ENCODE results near the gene HMHB1.

HMHB1 gene

GRCh38 chr5:143812085-143812705 lies at the start of gene HMHB1:
Gene HMHB1, plus strand, starts transcription at chr5:143812161.
- H3K27me3 Mint-ChIP-seq, result peaks cover 5% of the 10 kb centered on the region
- peaks cover 18% of the 10 kb centered on the region for H3K4me1 Mint-ChIP-seq
- H3K4me3 Mint-ChIP-seq, result peak within 1 kb of the TSS; percentile 2
- no peak within 1 kb of the TSS for H3K27ac Mint-ChIP-seq
- no peaks in the 10 kb centered on the region for H3K9me3 Mint-ChIP-seq
- CTCF ChIA-PET, result no interaction called here
- no peaks in the 10 kb centered on the region for H3K36me3 Mint-ChIP-seq
- DNase-seq, result peak; percentile 21

- H3K27ac Mint-ChIP-seq, result no peak overlapping the region
- no peaks in the 10 kb centered on the region for H3K9me3 Mint-ChIP-seq
- H3K36me3 Mint-ChIP-seq, result no peaks in the 10 kb centered on the region
- no peak for DNase-seq
- CTCF ChIA-PET, result no interaction called here
- no peaks in the 10 kb centered on the region for H3K27me3 Mint-ChIP-seq
- no peak overlapping the region for H3K4me3 Mint-ChIP-seq
- H3K4me1 Mint-ChIP-seq, result no peaks in the 10 kb centered on the region
Observed at GRCh38 chr5:143762636-143763220, 49.2 kb upstream of the HMHB1 start.

GRCh38 chr5:143767162-143767561 lies 44.8 kb upstream of the HMHB1 start:
- DNase-seq, result no peak
- Mint-ChIP-seq H3K4me3 (no peak overlapping the region), H3K27me3 (no peaks in the 10 kb centered on the region), H3K36me3 (no peaks in the 10 kb centered on the region), H3K9me3 (no peaks in the 10 kb centered on the region), H3K4me1 (no peaks in the 10 kb centered on the region), H3K27ac (no peak overlapping the region)
- CTCF ChIA-PET, result interaction anchor here (1.1 kb wide), 1 partner anchor 9 kb away, joined by 3 read pairs; no protein-coding TSS in a partner anchor

GRCh38 chr5:143769026-143769786 lies 42.8 kb upstream of the HMHB1 start:
- DNase-seq, result no peak
- no peaks in the 10 kb centered on the region for H3K9me3 Mint-ChIP-seq
- no peaks in the 10 kb centered on the region for H3K27me3 Mint-ChIP-seq
- no peaks in the 10 kb centered on the region for H3K4me1 Mint-ChIP-seq
- H3K4me3 Mint-ChIP-seq, result no peak overlapping the region
- H3K27ac Mint-ChIP-seq, result no peak overlapping the region
- H3K36me3 Mint-ChIP-seq, result no peaks in the 10 kb centered on the region
- CTCF ChIA-PET, result no interaction called here

- Mint-ChIP-seq H3K9me3 (no peaks in the 10 kb centered on the region), H3K4me1 (no peaks in the 10 kb centered on the region), H3K27ac (no peak overlapping the region), H3K27me3 (no peaks in the 10 kb centered on the region), H3K36me3 (no peaks in the 10 kb centered on the region), H3K4me3 (no peak overlapping the region)
- no peak for DNase-seq
- CTCF ChIA-PET, result no interaction called here
Observed at GRCh38 chr5:143770450-143770849, 41.5 kb upstream of the HMHB1 start.

- Mint-ChIP-seq H3K36me3 (no peaks in the 10 kb centered on the region), H3K27me3 (no peaks in the 10 kb centered on the region), H3K27ac (no peak overlapping the region), H3K4me3 (no peak overlapping the region), H3K4me1 (no peaks in the 10 kb centered on the region), H3K9me3 (no peaks in the 10 kb centered on the region)
- CTCF ChIA-PET, result no interaction called here
- no peak for DNase-seq
Observed at GRCh38 chr5:143771189-143771588, 40.8 kb upstream of the HMHB1 start.

- CTCF ChIA-PET, result no interaction called here
- no peak overlapping the region for H3K27ac Mint-ChIP-seq
Observed at GRCh38 chr5:143771602-143772001, 40.4 kb upstream of the HMHB1 start.

GRCh38 chr5:143772621-143773020 lies 39.3 kb upstream of the HMHB1 start:
- H3K4me1 Mint-ChIP-seq, result no peaks in the 10 kb centered on the region
- CTCF ChIA-PET, result no interaction called here
- no peak overlapping the region for H3K4me3 Mint-ChIP-seq
- H3K27ac Mint-ChIP-seq, result no peak overlapping the region
- no peaks in the 10 kb centered on the region for H3K27me3 Mint-ChIP-seq
- DNase-seq, result no peak
- no peaks in the 10 kb centered on the region for H3K9me3 Mint-ChIP-seq
- H3K36me3 Mint-ChIP-seq, result no peaks in the 10 kb centered on the region

More at GRCh38 chr5:143771602-143772001, 40.4 kb upstream of the HMHB1 start:
- Mint-ChIP-seq H3K4me3 (no peak overlapping the region), H3K4me1 (no peaks in the 10 kb centered on the region), H3K36me3 (no peaks in the 10 kb centered on the region), H3K27me3 (no peaks in the 10 kb centered on the region), H3K9me3 (no peaks in the 10 kb centered on the region)
- DNase-seq, result no peak

GRCh38 chr5:143775258-143775657 lies 36.7 kb upstream of the HMHB1 start:
- no peak for DNase-seq
- no peaks in the 10 kb centered on the region for H3K4me1 Mint-ChIP-seq
- H3K4me3 Mint-ChIP-seq, result no peak overlapping the region
- CTCF ChIA-PET, result no interaction called here
- H3K27ac Mint-ChIP-seq, result no peak overlapping the region
- H3K36me3 Mint-ChIP-seq, result no peaks in the 10 kb centered on the region
- H3K27me3 Mint-ChIP-seq, result no peaks in the 10 kb centered on the region
- H3K9me3 Mint-ChIP-seq, result peaks cover 3% of the 10 kb centered on the region

GRCh38 chr5:143776951-143777350 lies 35.0 kb upstream of the HMHB1 start:
- Mint-ChIP-seq H3K4me1 (no peaks in the 10 kb centered on the region), H3K9me3 (peaks cover 3% of the 10 kb centered on the region), H3K4me3 (no peak overlapping the region), H3K27me3 (no peaks in the 10 kb centered on the region), H3K36me3 (no peaks in the 10 kb centered on the region), H3K27ac (no peak overlapping the region)
- no peak for DNase-seq
- CTCF ChIA-PET, result no interaction called here

- Mint-ChIP-seq H3K4me3 (no peak overlapping the region), H3K27ac (no peak overlapping the region), H3K36me3 (no peaks in the 10 kb centered on the region), H3K4me1 (no peaks in the 10 kb centered on the region), H3K27me3 (peaks cover 4% of the 10 kb centered on the region), H3K9me3 (peaks cover 3% of the 10 kb centered on the region)
- DNase-seq, result no peak
- CTCF ChIA-PET, result no interaction called here
Observed at GRCh38 chr5:143779506-143779905, 32.5 kb upstream of the HMHB1 start.

GRCh38 chr5:143781993-143782520 lies 29.9 kb upstream of the HMHB1 start:
- Mint-ChIP-seq H3K27ac (no peak overlapping the region), H3K4me3 (no peak overlapping the region), H3K4me1 (no peaks in the 10 kb centered on the region), H3K9me3 (peaks cover 3% of the 10 kb centered on the region), H3K36me3 (no peaks in the 10 kb centered on the region), H3K27me3 (peaks cover 4% of the 10 kb centered on the region)
- DNase-seq, result no peak
- CTCF ChIA-PET, result no interaction called here

- no peak overlapping the region for H3K27ac Mint-ChIP-seq
- H3K4me3 Mint-ChIP-seq, result no peak overlapping the region
- H3K4me1 Mint-ChIP-seq, result no peaks in the 10 kb centered on the region
- DNase-seq, result no peak
- H3K9me3 Mint-ChIP-seq, result peaks cover 3% of the 10 kb centered on the region
- CTCF ChIA-PET, result no interaction called here
- no peaks in the 10 kb centered on the region for H3K36me3 Mint-ChIP-seq
- peaks cover 4% of the 10 kb centered on the region for H3K27me3 Mint-ChIP-seq
Observed at GRCh38 chr5:143782588-143783386, 29.2 kb upstream of the HMHB1 start.

- H3K4me1 Mint-ChIP-seq, result no peaks in the 10 kb centered on the region
Observed at GRCh38 chr5:143788401-143788800, 23.6 kb upstream of the HMHB1 start.

More at GRCh38 chr5:143788401-143788800, 23.6 kb upstream of the HMHB1 start:
- no peaks in the 10 kb centered on the region for H3K27me3 Mint-ChIP-seq
- no peaks in the 10 kb centered on the region for H3K36me3 Mint-ChIP-seq
- no peak overlapping the region for H3K27ac Mint-ChIP-seq
- H3K9me3 Mint-ChIP-seq, result no peaks in the 10 kb centered on the region
- DNase-seq, result no peak
- CTCF ChIA-PET, result no interaction called here
- H3K4me3 Mint-ChIP-seq, result no peak overlapping the region

Data from activated naive CD4-positive, alpha-beta T cell treated with anti-CD3 and anti-CD28 coated beads, Interleukin-2, amount 10 ng/mL, durations not matched to agents 7 days and 5 days (primary cell).